Effector memory CD4-positive, alpha-beta T cell (primary cell): ENCODE data around the gene WASF1.
"Not testable (repeated sequence)": the region's sequence is repeated elsewhere in the genome, so short reads cannot be mapped to it uniquely, and the experiment has no call there.

Source experiments
- DNase-seq, 3 donors: peaks; one replicate each; pipeline ENCODE4 v3.0.0-alpha.2; 2020
- H3K27ac ChIP-seq: 2 replicates; pipeline ENCODE4 v1.7.0; 2013; ENCODE audit warnings: mild to moderate bottlenecking, low read length, moderate library complexity; ENCODE audit not compliant: insufficient read depth, poor library complexity, severe bottlenecking
- H3K27me3 ChIP-seq: replicated peaks from 2 replicates; pipeline ENCODE4 v1.7.0; 2013; ENCODE audit warnings: mild to moderate bottlenecking, low read length; ENCODE audit not compliant: insufficient read depth, control insufficient read depth, poor library complexity, severe bottlenecking
- H3K36me3 ChIP-seq: 2 replicates; pipeline ENCODE4 v1.7.0; 2013; ENCODE audit warnings: mild to moderate bottlenecking, low read length, moderate library complexity; ENCODE audit not compliant: control insufficient read depth, insufficient read depth
- H3K4me1 ChIP-seq: 2 replicates; pipeline ENCODE4 v1.7.0; 2013; ENCODE audit warnings: low read length, mild to moderate bottlenecking; ENCODE audit not compliant: control insufficient read depth, insufficient read depth, poor library complexity, severe bottlenecking
- H3K4me3 ChIP-seq: 2 replicates; pipeline ENCODE4 v1.7.0; 2013; ENCODE audit warnings: low read length, low read depth, mild to moderate bottlenecking; ENCODE audit not compliant: insufficient read depth, poor library complexity, severe bottlenecking
- H3K9me3 ChIP-seq: 2 replicates; pipeline ENCODE4 v1.7.0; 2013; ENCODE audit warnings: mild to moderate bottlenecking, low read length, moderate library complexity; ENCODE audit not compliant: control insufficient read depth

WASF1 gene

GRCh38 chr6:110097443-110097842, 82.0 kb downstream of the WASF1 start:
- Histone ChIP-seq H3K27me3 (no peaks in the 10 kb centered on the region), H3K4me3 (no peak overlapping the region), H3K4me1 (no peaks in the 10 kb centered on the region), H3K27ac (no peak overlapping the region), H3K36me3 (no peaks in the 10 kb centered on the region), H3K9me3 (no peaks in the 10 kb centered on the region)
- DNase-seq = no peak

- DNase-seq = no peak
- Histone ChIP-seq H3K9me3 (no peaks in the 10 kb centered on the region), H3K36me3 (no peaks in the 10 kb centered on the region), H3K27me3 (no peaks in the 10 kb centered on the region), H3K27ac (no peak overlapping the region), H3K4me1 (no peaks in the 10 kb centered on the region), H3K4me3 (no peak overlapping the region)
These were observed 83.5 kb downstream of the WASF1 start for GRCh38 chr6:110095935-110096334.

GRCh38 chr6:110095101-110095500, 84.4 kb downstream of the WASF1 start:
- Histone ChIP-seq H3K27me3 (no peaks in the 10 kb centered on the region), H3K4me1 (no peaks in the 10 kb centered on the region), H3K36me3 (no peaks in the 10 kb centered on the region), H3K4me3 (no peak overlapping the region), H3K9me3 (no peaks in the 10 kb centered on the region), H3K27ac (no peak overlapping the region)
- no peak for DNase-seq

GRCh38 chr6:110093981-110094380, 85.5 kb downstream of the WASF1 start:
- Histone ChIP-seq H3K4me1 (no peaks in the 10 kb centered on the region), H3K36me3 (no peaks in the 10 kb centered on the region), H3K4me3 (no peak overlapping the region), H3K27me3 (no peaks in the 10 kb centered on the region), H3K27ac (no peak overlapping the region), H3K9me3 (no peaks in the 10 kb centered on the region)
- DNase-seq = no peak

GRCh38 chr6:110090876-110091275, 88.6 kb downstream of the WASF1 start:
- H3K27ac ChIP-seq = no peak overlapping the region
- H3K36me3 ChIP-seq = no peaks in the 10 kb centered on the region
- no peaks in the 10 kb centered on the region for H3K4me1 ChIP-seq
- DNase-seq = no peak
- H3K27me3 ChIP-seq = no peaks in the 10 kb centered on the region
- no peak overlapping the region for H3K4me3 ChIP-seq
- no peaks in the 10 kb centered on the region for H3K9me3 ChIP-seq

- Histone ChIP-seq H3K4me3 (no peak overlapping the region), H3K36me3 (no peaks in the 10 kb centered on the region), H3K9me3 (no peaks in the 10 kb centered on the region), H3K27ac (no peak overlapping the region), H3K27me3 (no peaks in the 10 kb centered on the region), H3K4me1 (no peaks in the 10 kb centered on the region)
- no peak for DNase-seq
These were observed 90.1 kb downstream of the WASF1 start for GRCh38 chr6:110089323-110089722.

- Histone ChIP-seq H3K36me3 (no peaks in the 10 kb centered on the region), H3K4me1 (no peaks in the 10 kb centered on the region), H3K27ac (no peak overlapping the region), H3K27me3 (no peaks in the 10 kb centered on the region), H3K9me3 (no peaks in the 10 kb centered on the region), H3K4me3 (no peak overlapping the region)
- DNase-seq = no peak
These were observed 94.2 kb downstream of the WASF1 start for GRCh38 chr6:110085285-110085684.

- Histone ChIP-seq H3K27me3 (no peaks in the 10 kb centered on the region), H3K36me3 (no peaks in the 10 kb centered on the region), H3K4me1 (no peaks in the 10 kb centered on the region), H3K9me3 (no peaks in the 10 kb centered on the region), H3K27ac (no peak overlapping the region), H3K4me3 (no peak overlapping the region)
- no peak for DNase-seq
These were observed 95.4 kb downstream of the WASF1 start for GRCh38 chr6:110083875-110084585.

- Histone ChIP-seq H3K4me3 (no peak overlapping the region), H3K4me1 (no peaks in the 10 kb centered on the region), H3K27ac (no peak overlapping the region), H3K27me3 (no peaks in the 10 kb centered on the region), H3K9me3 (no peaks in the 10 kb centered on the region), H3K36me3 (no peaks in the 10 kb centered on the region)
- DNase-seq = no peak
These were observed 104.1 kb downstream of the WASF1 start for GRCh38 chr6:110075406-110075805.

GRCh38 chr6:110073474-110073873, 106.0 kb downstream of the WASF1 start:
- H3K27me3 ChIP-seq, H3K4me1 ChIP-seq, H3K9me3 ChIP-seq, H3K27ac ChIP-seq, H3K36me3 ChIP-seq, DNase-seq, H3K4me3 ChIP-seq: not testable (repeated sequence)
